ENCODE results near the gene SHC4.

The SHC4 gene

DNA sequence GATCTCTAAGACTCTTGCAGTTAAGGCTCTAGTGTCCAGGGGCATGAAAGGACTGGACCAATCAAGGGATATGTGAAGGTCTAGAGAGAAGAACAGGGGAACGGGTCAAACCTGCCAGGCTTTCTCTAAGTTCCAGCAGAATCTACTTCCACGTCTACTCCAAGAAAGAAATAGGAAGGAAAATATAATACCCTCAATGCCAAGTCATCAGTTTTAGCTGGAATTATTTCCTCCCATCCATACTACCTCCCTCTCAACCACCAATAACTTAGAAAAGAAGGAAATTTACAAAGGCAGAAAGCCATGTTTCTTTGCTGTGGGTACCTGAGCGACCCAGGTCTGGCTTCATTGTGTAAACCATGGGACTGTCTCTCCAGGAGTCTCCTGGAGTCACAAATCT lies 7.8 kb downstream of the SHC4 start:
- TF ChIP-seq, protein P1, sequence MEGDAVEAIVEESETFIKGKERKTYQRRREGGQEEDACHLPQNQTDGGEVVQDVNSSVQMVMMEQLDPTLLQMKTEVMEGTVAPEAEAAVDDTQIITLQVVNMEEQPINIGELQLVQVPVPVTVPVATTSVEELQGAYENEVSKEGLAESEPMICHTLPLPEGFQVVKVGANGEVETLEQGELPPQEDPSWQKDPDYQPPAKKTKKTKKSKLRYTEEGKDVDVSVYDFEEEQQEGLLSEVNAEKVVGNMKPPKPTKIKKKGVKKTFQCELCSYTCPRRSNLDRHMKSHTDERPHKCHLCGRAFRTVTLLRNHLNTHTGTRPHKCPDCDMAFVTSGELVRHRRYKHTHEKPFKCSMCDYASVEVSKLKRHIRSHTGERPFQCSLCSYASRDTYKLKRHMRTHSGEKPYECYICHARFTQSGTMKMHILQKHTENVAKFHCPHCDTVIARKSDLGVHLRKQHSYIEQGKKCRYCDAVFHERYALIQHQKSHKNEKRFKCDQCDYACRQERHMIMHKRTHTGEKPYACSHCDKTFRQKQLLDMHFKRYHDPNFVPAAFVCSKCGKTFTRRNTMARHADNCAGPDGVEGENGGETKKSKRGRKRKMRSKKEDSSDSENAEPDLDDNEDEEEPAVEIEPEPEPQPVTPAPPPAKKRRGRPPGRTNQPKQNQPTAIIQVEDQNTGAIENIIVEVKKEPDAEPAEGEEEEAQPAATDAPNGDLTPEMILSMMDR (IDR thresholded peaks at IDR 0.05; ENCODE audit: low read depth, low read length) = no peak
- no peak for DNase-seq (ENCODE audit: low read depth in 2 of 2)
- no peak overlapping the region for H3K4me3 ChIP-seq (replicated peaks in 1 of 2; ENCODE audit: low read depth in 2 of 2, low read length in 2 of 2)

DNA sequence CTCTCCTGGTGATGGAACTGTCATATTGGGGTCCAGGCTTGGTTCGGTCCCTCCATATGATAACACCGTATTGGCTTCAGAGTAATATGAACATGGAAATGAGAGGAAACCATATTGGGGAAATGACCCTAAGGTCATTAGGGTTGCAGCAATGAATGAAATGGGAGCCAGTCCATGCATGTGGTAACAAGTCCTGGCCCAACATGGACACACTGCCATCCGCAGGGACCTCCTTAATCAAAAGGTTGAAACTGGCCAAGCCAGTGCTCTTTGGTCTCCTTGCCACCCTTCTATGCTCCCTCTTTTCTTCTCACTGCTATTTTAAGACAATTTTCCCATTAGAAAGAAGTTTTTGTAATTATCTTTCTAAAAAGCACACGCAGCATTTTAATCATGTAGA lies 8.3 kb downstream of the SHC4 start:
- DNase-seq (ENCODE audit: low read depth in 2 of 2) = no peak
- no peak overlapping the region for H3K4me3 ChIP-seq (replicated peaks in 1 of 2; ENCODE audit: low read depth in 2 of 2, low read length in 2 of 2)
- TF ChIP-seq, protein P1 (IDR thresholded peaks at IDR 0.05; ENCODE audit: low read depth, low read length) = no peak

DNA sequence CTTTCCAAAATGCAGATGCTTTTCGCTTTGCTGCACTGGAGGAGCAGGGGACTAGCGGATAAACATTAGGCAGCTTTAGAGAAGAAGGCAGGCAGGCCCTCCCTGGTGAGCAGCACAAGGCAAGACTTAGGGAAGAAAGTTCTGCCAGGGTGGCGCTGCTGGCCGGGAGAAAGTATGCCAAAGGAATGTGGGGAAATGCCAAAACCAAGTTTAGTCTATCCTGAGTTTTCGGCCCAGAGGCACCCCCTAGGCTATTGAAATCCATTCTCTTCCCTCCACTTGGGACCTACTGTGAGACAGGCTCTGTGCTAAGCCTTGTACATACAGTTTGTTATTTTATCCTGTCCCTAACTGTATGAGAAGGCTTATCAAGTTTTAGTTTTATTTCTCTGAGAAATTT lies 9.2 kb downstream of the SHC4 start:
- peak; percentile 8 to 62 for DNase-seq (ENCODE audit: low read depth in 2 of 2)
- TF ChIP-seq, protein P1 (IDR thresholded peaks at IDR 0.05; ENCODE audit: low read depth, low read length) = no peak
- no peak overlapping the region for H3K4me3 ChIP-seq (replicated peaks in 1 of 2; ENCODE audit: low read depth in 2 of 2, low read length in 2 of 2)

DNA sequence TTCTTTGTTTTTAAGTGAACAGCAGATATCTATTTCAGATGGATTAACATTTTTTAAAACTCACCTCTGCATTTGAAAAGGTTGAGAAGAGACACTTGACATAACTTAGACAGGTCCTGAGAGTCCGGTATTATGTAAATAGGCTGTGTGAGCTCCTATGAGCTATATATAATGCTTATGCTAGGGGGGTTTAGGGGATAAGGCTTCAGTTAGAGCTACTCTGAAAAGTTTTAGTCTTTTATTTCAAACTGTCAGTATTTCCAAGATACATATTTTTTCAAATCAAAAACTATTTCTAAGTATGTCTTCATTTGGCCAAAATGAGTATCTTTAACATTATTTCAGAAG lies 16.9 kb downstream of the SHC4 start:
- DNase-seq (ENCODE audit: low read depth in 2 of 2) = no peak
- H3K4me3 ChIP-seq (replicated peaks in 1 of 2; ENCODE audit: low read depth in 2 of 2, low read length in 2 of 2) = no peak overlapping the region
- TF ChIP-seq, protein P1 (IDR thresholded peaks at IDR 0.05; ENCODE audit: low read depth, low read length) = no peak

DNA sequence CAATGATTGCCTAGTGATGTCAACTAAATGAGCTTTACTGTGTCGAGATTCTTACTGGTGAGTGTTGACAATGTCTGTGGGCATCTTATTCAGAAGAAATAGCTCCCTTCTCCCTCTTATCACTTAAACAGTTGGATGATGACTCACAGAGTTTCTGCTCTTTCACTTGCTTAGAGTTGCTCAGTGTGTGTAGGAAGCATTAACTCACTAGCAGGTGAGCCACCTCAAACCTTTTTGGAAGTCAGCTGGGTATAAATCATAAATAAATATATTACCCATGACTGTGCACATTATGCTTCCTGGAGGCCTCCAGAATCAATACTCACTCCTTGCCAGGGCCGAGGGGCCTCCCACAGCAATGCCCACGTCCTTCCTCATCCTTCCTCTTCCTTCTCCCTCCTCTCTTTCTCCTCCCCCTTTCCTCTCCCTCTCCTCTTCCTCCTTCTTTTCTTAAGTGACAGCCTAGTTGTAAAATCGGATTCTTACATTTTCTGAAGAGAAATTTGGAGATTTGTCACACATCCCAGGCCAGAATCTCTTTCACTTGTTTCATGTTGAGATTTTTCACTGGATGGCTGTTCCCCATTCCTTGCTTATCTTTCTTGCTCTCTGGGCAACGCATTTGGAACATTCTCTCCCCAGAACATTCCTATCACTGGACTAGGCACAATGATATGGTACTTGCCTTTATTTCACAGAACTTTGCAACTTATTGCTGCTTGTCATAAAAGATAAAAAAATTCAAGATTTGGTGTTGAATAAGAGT lies 17.5 kb downstream of the SHC4 start:
- TF ChIP-seq, protein P1 (IDR thresholded peaks at IDR 0.05; ENCODE audit: low read depth, low read length) = no peak
- no peak overlapping the region for H3K4me3 ChIP-seq (replicated peaks in 1 of 2; ENCODE audit: low read depth in 2 of 2, low read length in 2 of 2)
- DNase-seq (ENCODE audit: low read depth in 2 of 2) = peak; percentile 65 to 69

DNA sequence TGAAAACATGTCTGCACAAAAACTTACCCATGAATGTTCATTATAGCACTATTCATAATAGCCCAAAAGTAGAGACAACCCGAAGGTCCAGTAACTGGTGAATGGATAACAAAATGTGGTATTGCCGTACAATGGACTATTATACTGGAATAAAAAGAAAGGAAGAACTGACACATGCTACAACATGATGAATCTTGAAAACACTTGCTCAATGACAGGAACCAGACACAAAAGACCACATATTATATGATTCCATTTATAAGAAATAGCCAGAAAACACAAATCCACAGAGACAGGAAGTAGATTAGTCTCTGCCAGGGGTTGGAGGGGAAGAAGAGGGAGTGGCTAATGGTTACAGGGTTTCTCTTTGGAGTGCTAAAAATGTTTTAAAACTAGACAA lies 18.3 kb downstream of the SHC4 start:
- TF ChIP-seq, protein P1 (IDR thresholded peaks at IDR 0.05; ENCODE audit: low read depth, low read length) = no peak
- H3K4me3 ChIP-seq (replicated peaks in 1 of 2; ENCODE audit: low read depth in 2 of 2, low read length in 2 of 2) = no peak overlapping the region

DNA sequence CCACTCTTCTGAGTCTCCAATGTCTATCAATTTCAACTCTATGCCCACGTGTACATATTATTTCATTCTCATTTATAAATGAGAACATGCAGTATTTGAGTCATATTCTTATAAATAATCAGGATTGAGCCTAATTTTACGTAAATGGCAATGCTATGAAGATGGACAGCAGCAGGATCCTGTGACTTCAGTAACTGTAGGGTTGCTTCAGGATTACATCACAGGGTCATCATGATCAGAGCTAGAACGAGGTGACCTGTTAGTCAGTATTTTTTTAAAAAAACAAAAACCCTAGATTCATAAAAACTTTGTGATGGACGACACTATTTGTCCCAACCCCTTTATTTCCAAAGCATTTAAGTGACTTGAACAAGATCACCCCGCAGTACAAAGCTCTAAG lies 21.8 kb downstream of the SHC4 start:
- DNase-seq (ENCODE audit: low read depth in 2 of 2) = no peak
- TF ChIP-seq, protein P1 (IDR thresholded peaks at IDR 0.05; ENCODE audit: low read depth, low read length) = no peak
- H3K4me3 ChIP-seq (replicated peaks in 1 of 2; ENCODE audit: low read depth in 2 of 2, low read length in 2 of 2) = no peak overlapping the region

More for the DNA sequence above, 18.3 kb downstream of the SHC4 start:
- peak; percentile 73 to 75 for DNase-seq (ENCODE audit: low read depth in 2 of 2)

Data from cardiac fibroblast (primary cell).